ENCODE results near the gene PRKAA2.

The PRKAA2 gene

DNA sequence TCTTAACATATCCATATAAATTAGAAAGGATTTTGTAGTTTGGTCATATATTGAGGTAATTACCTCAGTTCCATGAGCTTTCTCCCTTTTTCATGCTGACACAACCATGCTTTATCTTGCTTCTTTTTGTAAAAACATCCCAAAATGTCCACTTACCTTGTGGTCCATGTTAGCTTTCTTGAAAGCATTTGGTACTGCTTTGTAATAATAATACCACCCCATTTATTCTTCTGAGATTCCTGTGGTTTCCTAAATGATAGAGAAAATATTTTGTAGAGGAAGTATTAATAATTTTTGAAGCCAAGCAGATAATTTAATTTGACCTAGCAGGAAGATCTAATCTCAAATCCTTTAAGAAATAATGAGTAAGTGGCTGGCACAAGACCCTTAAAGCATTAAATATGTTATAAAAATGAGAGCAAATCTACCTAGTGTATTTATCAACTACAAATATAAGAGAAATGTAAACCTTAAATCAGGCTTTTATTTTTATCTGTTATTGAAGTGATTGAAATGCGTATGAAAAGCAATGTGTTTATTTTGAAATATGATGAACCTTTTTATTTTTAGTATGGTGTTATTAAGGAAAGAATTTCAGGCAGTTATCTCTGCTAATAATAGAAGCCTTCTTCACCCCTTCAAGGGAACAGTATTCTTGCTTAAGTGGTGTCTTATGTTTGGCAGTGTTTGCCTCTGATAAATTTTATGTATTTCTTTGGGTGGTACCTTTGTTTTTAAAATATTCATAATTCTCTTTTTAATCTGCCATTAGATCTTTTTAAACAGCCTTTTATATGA lies 9.2 kb downstream of the PRKAA2 start:
- Histone ChIP-seq H3K9ac (ENCODE audit: low read length) (no peak overlapping the region), H3K36me3 (ENCODE audit: control insufficient read depth, insufficient read depth, low read length) (no peaks in the 10 kb centered on the region), H3K9me3 (ENCODE audit: control insufficient read depth, insufficient read depth, low read depth, low read length) (peaks cover 15% of the 10 kb centered on the region), H3K27ac (ENCODE audit: low read depth, low read length) (no peak overlapping the region), H3K4me3 (ENCODE audit: low read depth, low read length) (no peak overlapping the region), H3K27me3 (ENCODE audit: control insufficient read depth, insufficient read depth, low read length) (no peaks in the 10 kb centered on the region), H3K4me1 (ENCODE audit: control insufficient read depth, insufficient read depth, low read length) (no peaks in the 10 kb centered on the region)

GRCh38 chr1:56655991-56656613 lies 11.0 kb downstream of the PRKAA2 start:
- Histone ChIP-seq H3K9me3 (ENCODE audit: control insufficient read depth, insufficient read depth, low read depth, low read length) (peaks cover 15% of the 10 kb centered on the region), H3K27ac (ENCODE audit: low read depth, low read length) (no peak overlapping the region), H3K9ac (ENCODE audit: low read length) (no peak overlapping the region), H3K4me1 (ENCODE audit: control insufficient read depth, insufficient read depth, low read length) (no peaks in the 10 kb centered on the region), H3K4me3 (ENCODE audit: low read depth, low read length) (no peak overlapping the region), H3K36me3 (ENCODE audit: control insufficient read depth, insufficient read depth, low read length) (no peaks in the 10 kb centered on the region), H3K27me3 (ENCODE audit: control insufficient read depth, insufficient read depth, low read length) (no peaks in the 10 kb centered on the region)

DNA sequence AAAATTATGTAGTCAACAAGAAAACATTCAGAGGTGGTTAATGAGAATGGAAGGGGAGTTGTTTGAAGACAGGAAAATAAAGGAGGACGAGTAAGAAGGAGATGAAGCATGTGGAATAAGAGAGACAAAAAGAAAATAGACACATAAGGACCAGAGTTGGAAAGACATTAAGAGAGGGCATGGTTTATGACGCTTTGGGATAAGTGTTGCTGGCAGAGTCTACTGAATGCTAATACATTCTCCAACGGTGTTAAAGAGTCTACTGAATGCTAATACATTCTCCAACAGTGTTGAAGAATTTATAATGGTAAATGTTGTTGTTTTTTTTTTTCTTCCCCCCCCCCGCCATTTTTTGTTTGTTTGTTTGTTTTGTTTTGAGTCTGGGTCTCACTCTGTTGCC lies 13.1 kb downstream of the PRKAA2 start:
- Histone ChIP-seq H3K27me3 (ENCODE audit: control insufficient read depth, insufficient read depth, low read length) (no peaks in the 10 kb centered on the region), H3K27ac (ENCODE audit: low read depth, low read length) (no peak overlapping the region), H3K36me3 (ENCODE audit: control insufficient read depth, insufficient read depth, low read length) (no peaks in the 10 kb centered on the region), H3K4me1 (ENCODE audit: control insufficient read depth, insufficient read depth, low read length) (no peaks in the 10 kb centered on the region), H3K9ac (ENCODE audit: low read length) (no peak overlapping the region), H3K9me3 (ENCODE audit: control insufficient read depth, insufficient read depth, low read depth, low read length) (peaks cover 15% of the 10 kb centered on the region), H3K4me3 (ENCODE audit: low read depth, low read length) (no peak overlapping the region)

DNA sequence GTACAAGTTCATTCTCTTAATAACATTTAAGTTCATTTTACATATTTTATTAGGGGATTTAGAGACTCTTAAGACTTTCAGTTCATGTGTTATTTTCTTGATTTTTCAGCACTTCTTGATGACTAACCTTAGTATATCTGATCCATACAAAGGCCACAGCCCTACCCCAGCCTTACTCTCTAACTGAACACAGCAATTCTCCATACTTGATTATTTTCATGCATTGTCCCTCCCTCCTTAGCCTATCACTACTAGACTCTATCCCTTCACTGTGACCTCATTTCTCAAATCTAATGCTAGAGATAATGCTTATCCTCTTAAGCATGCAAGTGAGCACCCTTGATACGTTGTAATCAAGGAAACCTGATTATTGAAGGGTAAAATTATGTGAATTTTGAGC lies 15.2 kb downstream of the PRKAA2 start:
- Histone ChIP-seq H3K4me3 (ENCODE audit: low read depth, low read length) (no peak overlapping the region), H3K36me3 (ENCODE audit: control insufficient read depth, insufficient read depth, low read length) (no peaks in the 10 kb centered on the region), H3K9ac (ENCODE audit: low read length) (no peak overlapping the region), H3K27ac (ENCODE audit: low read depth, low read length) (no peak overlapping the region), H3K9me3 (ENCODE audit: control insufficient read depth, insufficient read depth, low read depth, low read length) (peaks cover 15% of the 10 kb centered on the region), H3K4me1 (ENCODE audit: control insufficient read depth, insufficient read depth, low read length) (no peaks in the 10 kb centered on the region), H3K27me3 (ENCODE audit: control insufficient read depth, insufficient read depth, low read length) (no peaks in the 10 kb centered on the region)

GRCh38 chr1:56663846-56664245 lies 18.7 kb downstream of the PRKAA2 start:
- Histone ChIP-seq H3K9me3 (ENCODE audit: control insufficient read depth, insufficient read depth, low read depth, low read length) (no peaks in the 10 kb centered on the region), H3K27me3 (ENCODE audit: control insufficient read depth, insufficient read depth, low read length) (no peaks in the 10 kb centered on the region), H3K4me1 (ENCODE audit: control insufficient read depth, insufficient read depth, low read length) (peaks cover 5% of the 10 kb centered on the region; the same call in 1 of the 2 replicates), H3K9ac (ENCODE audit: low read length) (no peak overlapping the region), H3K36me3 (ENCODE audit: control insufficient read depth, insufficient read depth, low read length) (no peaks in the 10 kb centered on the region), H3K4me3 (ENCODE audit: low read depth, low read length) (no peak overlapping the region), H3K27ac (ENCODE audit: low read depth, low read length) (no peak overlapping the region)

DNA sequence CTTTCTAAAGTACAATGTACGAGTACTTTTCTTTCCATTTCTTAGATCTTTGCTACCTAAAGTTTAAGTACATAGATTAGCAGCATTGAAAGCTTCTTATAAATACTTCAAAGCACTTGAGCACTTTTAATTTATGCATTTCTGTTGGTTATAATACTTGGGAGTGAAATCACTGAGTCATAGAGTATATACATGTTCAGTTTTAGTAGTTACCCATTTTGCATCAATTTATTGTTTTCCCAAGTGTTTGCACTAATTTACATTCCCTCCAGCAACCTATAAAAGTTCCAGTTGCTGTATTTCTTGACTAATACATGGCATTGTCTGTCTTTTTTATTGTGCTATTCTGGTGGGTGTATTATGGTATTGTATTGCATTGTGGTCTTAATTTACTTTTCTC lies 20.3 kb downstream of the PRKAA2 start:
- Histone ChIP-seq H3K36me3 (ENCODE audit: control insufficient read depth, insufficient read depth, low read length) (no peaks in the 10 kb centered on the region), H3K27me3 (ENCODE audit: control insufficient read depth, insufficient read depth, low read length) (no peaks in the 10 kb centered on the region), H3K4me3 (ENCODE audit: low read depth, low read length) (no peak overlapping the region), H3K9me3 (ENCODE audit: control insufficient read depth, insufficient read depth, low read depth, low read length) (no peaks in the 10 kb centered on the region), H3K4me1 (ENCODE audit: control insufficient read depth, insufficient read depth, low read length) (peaks cover 5% of the 10 kb centered on the region; the same call in 1 of the 2 replicates), H3K9ac (ENCODE audit: low read length) (no peak overlapping the region), H3K27ac (ENCODE audit: low read depth, low read length) (no peak overlapping the region)

GRCh38 chr1:56666112-56666608 lies 21.0 kb downstream of the PRKAA2 start:
- Histone ChIP-seq H3K27me3 (ENCODE audit: control insufficient read depth, insufficient read depth, low read length) (no peaks in the 10 kb centered on the region), H3K27ac (ENCODE audit: low read depth, low read length) (no peak overlapping the region), H3K9me3 (ENCODE audit: control insufficient read depth, insufficient read depth, low read depth, low read length) (no peaks in the 10 kb centered on the region), H3K9ac (ENCODE audit: low read length) (no peak overlapping the region), H3K4me1 (ENCODE audit: control insufficient read depth, insufficient read depth, low read length) (peaks cover 5% of the 10 kb centered on the region; the same call in 1 of the 2 replicates), H3K36me3 (ENCODE audit: control insufficient read depth, insufficient read depth, low read length) (no peaks in the 10 kb centered on the region), H3K4me3 (ENCODE audit: low read depth, low read length) (no peak overlapping the region)

DNA sequence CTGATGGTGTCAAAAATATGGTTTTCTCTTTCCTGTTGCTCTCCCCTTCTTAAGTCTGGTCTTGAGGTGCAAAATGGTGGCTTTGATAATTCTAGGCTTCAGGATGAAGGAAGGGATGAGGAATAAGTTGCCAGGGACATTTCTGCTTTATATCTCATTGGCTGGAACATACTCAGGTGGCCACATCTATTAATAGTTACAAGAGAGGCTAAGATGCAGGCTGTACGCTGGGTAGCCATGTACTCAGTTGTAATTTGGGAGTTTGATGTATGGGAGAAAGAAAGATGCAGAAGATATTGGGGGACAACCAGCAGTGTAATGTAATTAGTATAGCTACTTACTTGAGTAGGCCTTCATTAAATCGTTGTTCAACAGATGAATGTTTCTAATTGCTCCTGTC lies 25.2 kb downstream of the PRKAA2 start:
- no peaks in the 10 kb centered on the region for H3K9me3 ChIP-seq (ENCODE audit: control insufficient read depth, insufficient read depth, low read depth, low read length)
- H3K4me1 ChIP-seq (ENCODE audit: control insufficient read depth, insufficient read depth, low read length), result peaks cover 5% of the 10 kb centered on the region; the same call in 1 of the 2 replicates
- H3K9ac ChIP-seq (ENCODE audit: low read length), result no peak overlapping the region
- no peak overlapping the region for H3K4me3 ChIP-seq (ENCODE audit: low read depth, low read length)
- H3K27ac ChIP-seq (ENCODE audit: low read depth, low read length), result no peak overlapping the region
- no peaks in the 10 kb centered on the region for H3K27me3 ChIP-seq (ENCODE audit: control insufficient read depth, insufficient read depth, low read length)
- no peaks in the 10 kb centered on the region for H3K36me3 ChIP-seq (ENCODE audit: control insufficient read depth, insufficient read depth, low read length)

DNA sequence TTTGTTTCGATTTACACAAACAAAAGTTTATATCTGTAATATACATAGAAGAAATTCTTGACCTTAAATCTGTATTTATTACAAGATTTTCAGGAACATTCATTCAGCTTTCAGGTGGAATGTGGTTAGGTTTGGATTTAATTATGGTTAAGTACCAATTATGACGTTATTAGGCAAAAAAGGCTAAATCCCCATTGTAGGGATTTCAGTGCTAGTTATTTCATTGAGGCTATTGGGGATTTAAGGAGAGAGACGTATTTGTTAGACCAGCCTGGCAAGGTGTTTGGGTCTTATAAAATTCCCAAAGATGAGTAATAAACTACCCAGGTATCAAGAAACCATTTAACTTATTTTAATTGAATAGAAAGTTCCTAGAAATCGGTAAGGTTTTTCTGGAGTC lies 26.0 kb downstream of the PRKAA2 start:
- H3K4me1 ChIP-seq (ENCODE audit: control insufficient read depth, insufficient read depth, low read length), result peaks cover 4% of the 10 kb centered on the region; the same call in 1 of the 2 replicates
- no peaks in the 10 kb centered on the region for H3K9me3 ChIP-seq (ENCODE audit: control insufficient read depth, insufficient read depth, low read depth, low read length)
- no peak overlapping the region for H3K4me3 ChIP-seq (ENCODE audit: low read depth, low read length)
- H3K9ac ChIP-seq (ENCODE audit: low read length), result no peak overlapping the region
- H3K27me3 ChIP-seq (ENCODE audit: control insufficient read depth, insufficient read depth, low read length), result no peaks in the 10 kb centered on the region
- no peaks in the 10 kb centered on the region for H3K36me3 ChIP-seq (ENCODE audit: control insufficient read depth, insufficient read depth, low read length)
- H3K27ac ChIP-seq (ENCODE audit: low read depth, low read length), result no peak overlapping the region

DNA sequence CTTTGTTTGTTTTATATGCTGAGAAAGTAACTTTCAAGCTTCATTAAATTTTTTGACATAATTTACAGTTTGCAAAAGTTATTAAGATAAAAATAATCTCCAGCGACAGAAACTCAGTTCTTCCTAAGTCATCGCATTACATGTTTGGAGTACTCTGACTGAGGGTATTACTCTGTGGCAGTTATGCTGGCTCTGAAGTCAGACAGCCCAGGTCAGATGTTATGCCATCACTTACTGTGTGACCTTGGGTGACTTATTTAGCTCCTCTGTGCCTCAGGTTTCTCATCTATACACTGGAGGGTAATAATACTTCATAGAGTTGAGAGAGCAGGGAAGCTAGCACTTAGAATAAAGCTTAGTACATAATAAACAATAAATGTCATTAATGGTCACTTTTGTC lies 26.4 kb downstream of the PRKAA2 start:
- Histone ChIP-seq H3K27ac (ENCODE audit: low read depth, low read length) (no peak overlapping the region), H3K9ac (ENCODE audit: low read length) (no peak overlapping the region), H3K4me3 (ENCODE audit: low read depth, low read length) (no peak overlapping the region), H3K36me3 (ENCODE audit: control insufficient read depth, insufficient read depth, low read length) (no peaks in the 10 kb centered on the region), H3K9me3 (ENCODE audit: control insufficient read depth, insufficient read depth, low read depth, low read length) (no peaks in the 10 kb centered on the region), H3K4me1 (ENCODE audit: control insufficient read depth, insufficient read depth, low read length) (no peaks in the 10 kb centered on the region; the same call in 1 of the 2 replicates), H3K27me3 (ENCODE audit: control insufficient read depth, insufficient read depth, low read length) (no peaks in the 10 kb centered on the region)

DNA sequence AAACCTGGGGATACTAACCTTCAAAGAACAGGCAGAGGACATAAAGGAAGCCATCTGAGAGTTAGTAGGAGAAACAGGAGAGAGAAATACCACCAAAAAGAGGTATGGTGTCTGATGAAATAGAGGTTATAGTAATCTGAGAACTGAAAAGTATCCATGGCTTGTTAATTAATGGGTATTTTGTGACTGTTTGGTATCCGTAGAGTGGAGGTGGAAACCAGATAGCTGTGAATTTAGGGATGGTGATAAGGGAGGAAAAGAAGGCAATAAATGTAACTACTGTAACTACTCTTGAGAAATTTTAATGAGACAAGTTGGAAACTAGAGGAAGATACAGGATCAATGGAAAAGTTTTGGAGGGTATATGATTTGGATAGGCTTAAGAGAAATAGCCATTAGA lies 27.5 kb downstream of the PRKAA2 start:
- no peaks in the 10 kb centered on the region for H3K27me3 ChIP-seq (ENCODE audit: control insufficient read depth, insufficient read depth, low read length)
- H3K4me1 ChIP-seq (ENCODE audit: control insufficient read depth, insufficient read depth, low read length), result no peaks in the 10 kb centered on the region
- H3K27ac ChIP-seq (ENCODE audit: low read depth, low read length), result no peak overlapping the region
- H3K36me3 ChIP-seq (ENCODE audit: control insufficient read depth, insufficient read depth, low read length), result no peaks in the 10 kb centered on the region
- no peak overlapping the region for H3K9ac ChIP-seq (ENCODE audit: low read length)
- no peaks in the 10 kb centered on the region for H3K9me3 ChIP-seq (ENCODE audit: control insufficient read depth, insufficient read depth, low read depth, low read length)
- H3K4me3 ChIP-seq (ENCODE audit: low read depth, low read length), result no peak overlapping the region

Measured in HUES6 (cell line).